Activated CD8-positive, alpha-beta T cell treated with anti-CD3 and anti-CD28 coated beads for 36 hours (primary cell): ENCODE data around the gene GPR151. TPM values are rescaled to one million over a fixed set of nuclear protein-coding genes. Genes with fewer than 3 reads are reported as not detected.

ENCODE experiments used
- ATAC-seq: fragments of 200-7000 bp; cut with Tn5 transposase; one replicate; pipeline ENCODE4 v1.10.0; 2021; ENCODE audit warnings: mild to moderate bottlenecking, moderate library complexity
- CTCF ChIA-PET: fragments of 350-600 bp; sonication (Branson Sonifier 250); formaldehyde crosslinking; loops from one replicate; lab custom pipeline; 2021; ENCODE audit warnings: antibody characterized with exemption; lab: Charles Lee
- POLR2A ChIA-PET: fragments of 350-600 bp; sonication (Branson Sonifier 250); formaldehyde crosslinking; loops from one replicate; lab custom pipeline; 2021; ENCODE audit warnings: antibody characterized with exemption; lab: Charles Lee
- DNase-seq: peaks from one replicate; pipeline ENCODE4 v3.0.0-alpha.2; 2020
- H3K27ac Mint-ChIP-seq: one replicate; pipeline ENCODE4 v1.8.0; 2021; ENCODE audit warnings: mild to moderate bottlenecking, mixed read lengths
- H3K27me3 Mint-ChIP-seq: one replicate; pipeline ENCODE4 v1.8.0; 2021; ENCODE audit warnings: mixed read lengths
- H3K36me3 Mint-ChIP-seq: one replicate; pipeline ENCODE4 v1.8.0; 2021; ENCODE audit warnings: low read depth, mixed read lengths
- H3K4me1 Mint-ChIP-seq: one replicate; pipeline ENCODE4 v1.8.0; 2021; ENCODE audit warnings: low read depth, mixed read lengths
- H3K4me3 Mint-ChIP-seq: one replicate; pipeline ENCODE4 v1.8.0; 2021; ENCODE audit warnings: mild to moderate bottlenecking, moderate library complexity, mixed read lengths
- H3K9me3 Mint-ChIP-seq: one replicate; pipeline ENCODE4 v1.8.0; 2021; ENCODE audit warnings: mixed read lengths
- CTCF ChIP-seq: fragments of 200-600 bp; IDR thresholded peaks from one replicate; pipeline ENCODE4 v1.8.0; 2022; ENCODE audit warnings: antibody characterized with exemption, mild to moderate bottlenecking
- intact Hi-C: fragments of 100-400 bp; cut with micrococcal nuclease; formaldehyde crosslinking; loops from one replicate; pipeline ENCODE4 v1.10.0; 2022
- total RNA-seq, 2 experiments: library from RNA; stranded (reverse); gene quantifications; one replicate each; pipeline ENCODE4 v1.2.3, GENCODE V29; 2021

The GPR151 gene
- total RNA-seq, 2 experiments from 2014 or later = not detected

- POLR2A ChIA-PET = interaction anchor here (1.4 kb wide), 1 partner anchor 9 kb away, joined by 5 read pairs; no protein-coding TSS in a partner anchor
- ATAC-seq = no peak
- intact Hi-C loops = no loop called here
These were observed 49.3 kb downstream of the GPR151 start for GRCh38 chr5:146466521-146467349.

GRCh38 chr5:146463446-146463845 is 52.5 kb downstream of the GPR151 start:
- Mint-ChIP-seq H3K4me1 (peaks cover 23% of the 10 kb centered on the region), H3K9me3 (no peaks in the 10 kb centered on the region), H3K27me3 (no peaks in the 10 kb centered on the region), H3K27ac (no peak overlapping the region), H3K36me3 (peaks cover 51% of the 10 kb centered on the region), H3K4me3 (no peak overlapping the region)
- no peak for TF ChIP-seq CTCF
- CTCF ChIA-PET = interaction anchor here (1.3 kb wide), 1 partner anchor 17 kb away, joined by 3 read pairs; no protein-coding TSS in a partner anchor
- intact Hi-C loops = no loop called here
- ATAC-seq (no peak), DNase-seq (no peak)
- POLR2A ChIA-PET = interaction anchor here (1.2 kb wide), 1 partner anchor 14 kb away, joined by 3 read pairs; no protein-coding TSS in a partner anchor

More at GRCh38 chr5:146466521-146467349, 49.3 kb downstream of the GPR151 start:
- CTCF ChIA-PET = interaction anchor here (0.6 to 2.5 kb wide), 2 partner anchors 10 to 16 kb away, joined by 3 to 10 read pairs; no protein-coding TSS in a partner anchor
- TF ChIP-seq CTCF = no peak
- Mint-ChIP-seq H3K36me3 (peaks cover 42% of the 10 kb centered on the region), H3K9me3 (no peaks in the 10 kb centered on the region), H3K4me3 (no peak overlapping the region), H3K27ac (no peak overlapping the region), H3K27me3 (no peaks in the 10 kb centered on the region), H3K4me1 (peaks cover 16% of the 10 kb centered on the region)
- no peak for DNase-seq

Other genes with a start within 250 kb of the GPR151 start
- not detected for gene POU4F3, start 177.4 kb downstream of the GPR151 start, total RNA-seq
- gene TCERG1, start 68.9 kb downstream of the GPR151 start, total RNA-seq = 100 to 1,000 TPM; 116 to 120 TPM